ENCODE data around the gene LHPP.

The LHPP gene

DNA sequence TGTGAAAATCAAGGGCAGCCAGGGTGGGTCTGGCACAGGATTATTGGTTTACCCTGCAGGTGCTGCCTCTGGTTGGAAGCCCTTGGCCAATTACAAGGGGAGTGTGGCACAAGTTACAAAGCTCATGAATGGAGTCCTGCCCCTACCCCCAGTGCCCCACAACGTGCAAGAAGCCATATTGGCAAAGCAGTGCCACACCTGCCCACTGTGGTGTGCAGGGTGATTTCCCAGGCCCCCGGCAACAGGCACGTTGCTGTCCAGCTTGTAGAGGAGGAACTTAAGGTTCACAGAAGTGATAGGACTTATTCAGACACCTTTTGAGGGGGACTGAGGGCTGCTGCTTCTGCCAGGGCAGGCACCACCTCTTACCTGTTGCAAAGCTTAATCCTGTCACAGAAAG is 11.4 kb downstream of the LHPP start:
- no peak for DNase-seq

DNA sequence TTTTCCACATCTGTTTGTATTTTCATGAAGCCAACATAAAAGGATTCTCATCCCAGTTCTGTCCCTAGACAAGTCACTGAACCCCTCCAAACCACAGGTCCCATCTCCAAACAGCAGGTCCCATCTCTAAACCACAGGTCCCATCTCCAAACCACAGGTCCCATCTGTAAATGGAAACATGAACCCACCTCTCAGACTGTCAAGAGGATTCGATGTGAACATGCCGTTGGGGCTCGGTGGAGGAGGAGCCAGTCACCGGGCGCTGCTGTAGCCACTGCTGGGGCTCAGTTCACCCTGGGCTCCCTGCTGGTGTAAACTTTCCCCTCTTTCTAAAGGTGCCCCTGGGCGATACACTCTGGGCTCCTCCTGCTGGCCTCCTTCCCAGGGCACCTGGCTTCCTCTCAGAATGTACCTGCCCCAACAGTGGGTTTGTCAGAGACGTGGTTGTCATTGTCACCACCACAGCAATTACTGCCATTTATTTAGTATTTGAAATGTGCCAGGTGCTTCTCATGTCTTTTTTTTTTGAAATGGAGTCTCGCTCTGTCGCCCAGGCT is 13.0 kb downstream of the LHPP start:
- no peak for DNase-seq

GRCh38 chr10:124476043-124476725 is 14.6 kb downstream of the LHPP start:
- no peak for DNase-seq

DNA sequence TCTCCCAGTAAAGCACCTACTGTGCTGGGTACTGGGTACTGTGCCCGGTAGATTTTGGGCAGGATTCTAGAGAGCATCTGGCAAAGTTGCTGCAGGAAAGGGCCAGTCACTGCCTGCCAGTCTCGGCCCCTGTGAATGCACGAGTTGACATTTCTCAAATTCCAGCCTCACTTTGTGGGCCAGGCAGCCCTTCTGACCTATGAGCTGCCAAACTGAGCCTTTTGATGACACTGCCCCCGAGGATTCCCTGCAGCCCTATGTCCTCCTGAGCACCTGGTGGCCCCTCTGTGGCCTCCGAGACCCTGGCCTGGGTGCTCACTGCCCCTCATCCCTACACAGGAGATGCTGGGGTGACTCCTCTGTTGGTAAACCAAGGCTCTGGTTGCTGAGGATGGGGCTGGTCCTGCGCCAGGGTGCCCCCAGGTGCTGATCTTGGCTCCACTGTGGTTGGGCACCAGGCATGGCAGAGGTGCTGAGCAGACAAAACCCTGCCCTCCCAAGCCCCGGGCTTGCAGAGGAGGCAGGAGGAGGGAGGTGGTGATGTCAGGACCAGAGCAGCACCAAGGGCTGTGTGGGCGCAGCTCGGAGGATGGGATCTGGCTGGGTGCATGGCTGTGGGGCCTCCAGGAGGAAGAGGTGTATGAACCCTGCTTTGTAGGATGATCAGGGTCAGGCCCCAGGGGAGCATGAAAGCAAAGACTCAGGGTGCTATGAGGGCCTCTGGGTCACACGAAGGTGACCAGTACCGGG is 16.2 kb downstream of the LHPP start:
- DNase-seq: no peak

DNA sequence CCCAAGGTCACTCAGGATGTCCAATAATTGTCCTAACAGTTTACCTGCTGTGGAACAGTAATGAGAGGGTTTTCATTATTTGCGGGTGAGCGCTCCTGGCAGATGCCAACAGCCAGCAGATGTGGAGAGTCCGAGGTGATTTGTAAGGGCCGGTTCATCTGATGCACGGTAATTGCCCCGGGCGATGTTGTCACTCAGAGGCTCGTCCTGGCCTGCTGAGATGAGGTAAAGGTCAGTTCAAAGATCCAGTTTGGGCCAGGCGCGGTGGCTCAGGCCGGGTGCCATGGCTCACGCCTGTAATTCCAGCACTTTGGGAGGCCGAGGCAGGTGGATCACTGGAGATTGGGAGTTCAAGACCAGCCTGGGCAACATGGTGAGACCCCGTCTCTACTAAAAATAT is 16.9 kb downstream of the LHPP start:
- DNase-seq: no peak

DNA sequence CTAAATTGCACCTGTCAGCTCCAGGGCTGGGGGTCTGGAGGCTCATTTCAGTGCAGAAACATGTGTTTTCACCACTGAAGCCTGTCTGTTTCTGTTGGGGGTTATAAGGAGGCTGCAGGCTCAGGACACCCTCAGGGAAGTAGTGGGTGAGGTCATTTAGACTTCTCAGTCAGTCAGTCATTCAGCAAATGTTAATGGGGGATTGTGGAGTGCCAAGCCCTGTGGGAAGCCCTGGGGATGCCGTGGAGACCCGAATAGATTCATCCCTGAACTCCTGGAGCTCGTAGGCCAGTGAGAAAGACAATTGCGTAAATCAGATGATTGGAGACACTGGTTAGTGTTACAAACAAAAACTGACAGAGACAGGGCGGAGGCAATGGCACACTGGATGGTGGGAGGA is 19.2 kb downstream of the LHPP start:
- no peak for DNase-seq

DNA sequence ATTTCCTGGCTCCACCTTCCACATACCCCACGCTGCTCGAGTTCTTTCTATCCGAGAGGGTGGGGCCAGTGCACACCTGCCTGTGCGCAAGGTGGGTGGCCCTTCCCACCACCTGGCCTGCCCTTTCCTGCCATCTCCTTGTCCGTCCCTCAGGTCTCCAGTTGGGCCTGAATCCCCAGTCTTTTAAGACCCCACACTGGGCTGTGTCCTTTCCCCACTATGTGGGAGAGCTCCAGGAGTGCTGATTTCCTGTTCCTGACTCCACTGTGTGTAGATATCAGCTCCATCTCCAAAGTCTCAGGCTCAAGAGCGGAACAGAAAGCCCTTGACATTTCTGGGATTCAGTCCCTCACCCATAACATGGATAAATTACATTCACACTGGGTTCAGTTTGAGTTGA is 20.1 kb downstream of the LHPP start:
- no peak for DNase-seq

- no peak for DNase-seq
Measured at GRCh38 chr10:124482236-124482800, 20.7 kb downstream of the LHPP start.

- DNase-seq: no peak
Measured at GRCh38 chr10:124482876-124483275, 21.3 kb downstream of the LHPP start.

GRCh38 chr10:124484031-124484430 is 22.4 kb downstream of the LHPP start:
- no peak for DNase-seq

GRCh38 chr10:124484661-124485060 is 23.0 kb downstream of the LHPP start:
- no peak for DNase-seq

DNA sequence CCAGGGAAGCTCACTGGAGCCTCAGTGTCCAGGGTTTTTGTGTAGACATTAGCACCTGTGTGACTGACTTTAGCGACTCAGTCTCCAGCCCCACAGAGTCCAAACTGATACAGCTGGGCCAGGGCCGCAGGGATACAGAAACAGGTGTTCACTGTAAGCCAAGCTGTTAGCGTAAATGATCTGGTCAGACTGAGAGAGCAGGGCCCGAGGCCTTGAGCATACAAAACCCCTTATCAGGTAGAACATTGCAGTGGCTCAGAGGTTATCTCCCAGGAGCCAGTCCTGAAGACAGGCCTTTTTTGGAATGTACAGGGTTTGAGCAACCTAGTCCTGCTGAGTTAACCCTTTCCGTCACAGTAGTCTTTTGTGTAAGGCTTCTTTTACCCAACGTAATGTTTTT is 25.0 kb downstream of the LHPP start:
- no peak for DNase-seq

DNA sequence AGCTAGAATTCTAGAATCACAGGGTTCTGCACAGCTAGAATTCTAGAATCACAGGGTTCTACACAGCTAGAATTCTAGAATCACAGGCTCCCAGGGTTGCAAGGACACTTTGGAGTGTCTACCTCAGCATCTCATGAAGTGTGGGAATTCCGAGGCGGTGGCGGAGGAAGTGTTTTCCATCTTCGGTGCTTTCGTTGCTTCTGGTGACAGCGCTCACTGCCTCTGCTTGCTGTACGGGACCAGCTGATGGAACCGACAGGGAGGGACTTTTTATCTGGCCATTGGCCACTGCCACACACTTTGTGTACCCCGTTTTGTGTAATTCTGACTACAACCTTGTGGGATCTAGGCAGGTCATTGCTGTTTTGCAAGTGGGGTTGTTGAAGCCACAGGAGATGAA is 29.5 kb downstream of the LHPP start:
- DNase-seq: no peak

DNA sequence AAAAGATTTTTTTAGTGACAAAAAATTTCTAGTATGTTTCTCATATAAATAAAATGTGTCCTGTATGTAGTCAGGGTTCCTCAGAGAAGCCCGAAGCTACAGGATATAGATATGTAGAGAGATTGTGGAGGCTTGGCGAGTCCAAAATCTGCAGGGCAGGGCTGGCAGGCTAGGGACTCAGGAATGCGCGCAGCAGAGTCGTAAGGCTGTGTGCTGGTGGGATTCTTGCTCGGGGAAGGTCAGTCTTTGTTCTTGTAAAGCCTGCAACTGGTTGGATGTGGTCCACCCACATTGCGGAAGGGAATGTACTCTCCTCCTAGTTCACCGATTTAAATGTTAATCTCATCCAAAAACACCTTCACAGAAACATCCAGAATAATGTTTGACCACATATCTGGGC is 30.6 kb downstream of the LHPP start:
- DNase-seq: no peak

- DNase-seq: no peak
Measured at GRCh38 chr10:124493214-124493882, 31.7 kb downstream of the LHPP start.

DNA sequence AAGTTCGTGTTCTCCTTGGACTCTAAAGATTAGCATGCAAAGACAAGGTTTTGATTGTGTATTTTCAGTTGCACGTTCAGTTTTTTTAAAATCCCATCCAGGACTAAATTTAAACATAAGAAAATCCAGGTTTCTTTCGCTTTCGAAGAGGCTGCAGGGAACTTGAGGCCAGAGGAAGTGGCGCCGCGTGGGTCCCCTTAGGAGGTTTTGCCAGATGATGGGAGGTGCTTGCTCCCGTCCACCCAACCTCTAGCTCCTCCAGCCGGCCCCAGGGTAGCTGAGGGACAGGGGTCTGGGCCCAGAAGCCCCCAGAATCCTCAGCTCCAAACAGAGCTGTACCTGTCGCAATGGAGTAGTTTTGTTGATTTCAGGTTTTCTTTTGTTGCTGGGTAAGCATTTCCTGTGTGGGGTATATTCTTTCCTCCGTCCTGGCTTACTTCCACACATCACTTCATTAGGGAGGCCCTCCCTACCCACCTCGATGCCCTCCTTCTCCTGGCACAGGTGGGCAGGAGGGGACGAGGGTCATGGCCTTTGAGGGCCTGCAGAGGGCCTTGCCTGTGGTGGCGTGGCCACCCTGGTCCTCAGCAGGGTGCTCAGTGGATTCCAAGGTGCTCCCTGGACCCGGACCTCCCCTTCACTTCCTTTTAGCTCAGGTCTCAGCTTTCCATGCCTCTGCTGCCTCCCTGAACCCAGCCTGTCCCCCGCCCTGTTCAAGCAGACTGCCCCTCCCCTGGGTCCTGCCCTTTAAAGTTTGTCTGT is 32.6 kb downstream of the LHPP start:
- no peak for DNase-seq

DNA sequence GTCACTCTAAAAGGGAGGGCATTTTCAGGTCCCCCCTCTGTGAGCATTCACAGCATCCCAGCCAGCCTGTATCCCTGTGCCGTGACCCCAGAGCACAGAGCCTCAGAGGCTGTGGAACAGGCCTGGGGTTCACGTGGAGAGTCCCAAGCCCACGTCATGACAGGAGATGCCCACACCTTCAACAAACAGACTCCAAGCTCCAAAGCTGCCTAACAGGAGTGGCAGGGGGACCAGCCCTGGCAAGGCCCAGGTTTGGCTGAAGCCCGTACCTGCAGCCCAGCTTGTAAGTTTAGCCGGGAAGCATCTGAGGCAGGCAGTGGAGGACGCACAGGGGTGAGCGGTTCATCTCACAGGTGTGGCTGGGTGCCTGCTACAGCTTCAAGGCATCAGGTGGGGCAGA is 33.5 kb downstream of the LHPP start:
- no peak for DNase-seq

DNA sequence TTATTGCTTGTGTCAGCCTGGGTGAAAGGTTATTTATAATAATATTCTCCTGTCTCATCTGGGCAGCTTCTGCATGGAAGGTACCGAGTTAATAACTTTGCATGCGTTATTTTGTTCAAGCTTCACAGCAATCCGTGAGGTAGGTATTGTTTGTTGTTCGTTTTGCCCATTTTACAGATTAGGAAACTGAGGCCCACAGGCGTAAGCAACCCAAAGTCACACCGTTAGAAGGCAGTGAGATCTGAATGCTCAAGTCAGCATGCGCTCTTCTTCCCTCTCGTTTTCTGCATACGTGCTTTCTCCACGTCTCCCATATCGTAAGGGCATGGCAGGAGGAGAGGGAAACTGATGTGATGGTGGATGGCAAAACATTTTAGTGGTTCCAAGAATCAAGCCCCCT is 34.1 kb downstream of the LHPP start:
- no peak for DNase-seq

- DNase-seq: no peak
Measured at GRCh38 chr10:124496150-124496549, 34.5 kb downstream of the LHPP start.

DNA sequence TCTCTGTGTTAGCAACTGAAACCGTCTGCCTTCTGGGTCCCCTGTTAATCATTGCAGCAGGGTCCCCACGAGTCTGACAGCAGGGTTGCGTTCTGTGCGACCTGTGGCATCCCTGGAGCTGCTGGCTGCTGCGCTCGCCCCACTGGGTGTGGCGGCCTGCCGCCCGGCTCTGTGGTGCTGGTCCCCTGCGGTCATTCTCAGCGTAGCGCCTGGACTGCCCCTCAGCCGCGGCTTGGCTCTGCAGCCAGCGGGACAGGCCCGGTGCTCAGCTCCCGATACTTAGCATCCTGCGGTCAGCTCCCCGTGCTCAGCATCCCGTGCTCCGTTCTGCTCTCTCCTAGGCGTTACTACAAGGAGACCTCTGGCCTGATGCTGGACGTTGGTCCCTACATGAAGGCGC is 35.0 kb downstream of the LHPP start:
- no peak for DNase-seq

DNA sequence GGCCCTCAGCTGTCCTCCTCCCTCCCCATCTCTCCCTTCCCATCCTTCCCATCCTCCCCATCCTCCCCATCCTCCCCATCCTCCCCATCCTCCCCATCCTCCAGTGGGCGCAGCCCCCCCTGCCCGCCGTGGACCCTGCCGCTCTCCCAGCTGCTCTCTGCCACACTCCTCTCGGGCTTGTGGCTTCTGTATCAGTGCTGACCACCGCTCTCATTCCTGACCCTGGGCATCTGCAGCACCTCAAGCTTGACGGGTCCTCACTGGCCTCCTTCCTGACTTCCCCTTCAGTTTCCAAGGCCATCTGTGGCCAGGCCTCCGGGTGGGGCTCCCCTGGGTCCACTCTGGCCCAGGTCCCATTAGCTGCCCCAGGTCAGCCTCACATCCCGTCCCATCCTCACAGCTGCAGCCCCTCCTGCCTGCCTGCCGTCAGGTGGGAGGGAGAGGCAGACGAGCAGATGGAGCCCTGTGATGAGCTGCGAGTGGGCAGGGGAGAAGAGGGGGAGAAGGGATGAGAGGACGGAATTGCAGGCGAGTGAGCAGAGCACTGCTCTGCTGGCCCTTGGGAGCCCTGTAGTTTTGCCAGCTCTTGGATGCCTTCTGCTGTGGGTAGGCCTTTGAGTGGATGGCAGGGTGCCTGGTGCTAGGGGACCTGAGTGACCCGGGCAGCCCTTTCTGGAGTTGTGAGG is 35.7 kb downstream of the LHPP start:
- DNase-seq: no peak

DNA sequence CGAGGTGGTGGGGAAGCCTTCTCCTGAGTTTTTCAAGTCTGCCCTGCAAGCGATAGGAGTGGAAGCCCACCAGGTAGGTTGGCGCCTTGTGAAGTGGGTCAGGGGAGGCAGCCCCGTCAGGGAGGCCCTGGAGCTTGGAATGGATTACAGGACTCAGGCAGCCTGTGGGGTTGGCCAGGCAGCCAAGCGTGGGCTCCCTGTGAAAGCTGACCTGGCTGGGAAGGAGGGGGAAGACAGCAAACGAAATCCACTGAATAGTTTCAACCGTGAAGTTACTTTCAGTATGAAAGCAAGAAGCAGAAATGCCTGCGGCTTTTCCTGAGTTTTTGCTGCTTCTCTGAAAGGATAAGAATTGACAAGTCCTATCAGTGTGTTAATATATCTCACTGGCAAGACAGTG is 36.4 kb downstream of the LHPP start:
- DNase-seq: no peak

Data from SW 1271 (cell line).